Choroid plexus epithelial cell (primary cell): ENCODE data around the gene UGT1A6.

ENCODE experiments used
- DNase-seq: peaks from one replicate; pipeline ENCODE4 v3.0.0-alpha.2; 2010; ENCODE audit warnings: low read depth
- H3K4me3 ChIP-seq: 2 replicates; pipeline ENCODE4 v1.5.1; 2011; ENCODE audit warnings: low read depth, mild to moderate bottlenecking, control low read depth, low read length, moderate library complexity
- TF ChIP-seq, protein P1 (sequence below): conservative IDR thresholded peaks from 2 replicates; pipeline ENCODE4 v1.5.1; 2011; ENCODE audit warnings: low read depth, mild to moderate bottlenecking, control low read depth, inconsistent platforms, low read length, moderate library complexity

Gene UGT1A6

GRCh38 chr2:233816334-233816733 lies 123.6 kb downstream of the UGT1A6 start:
- DNase-seq: no peak
- no peak overlapping the region for H3K4me3 ChIP-seq
- TF ChIP-seq, protein P1, sequence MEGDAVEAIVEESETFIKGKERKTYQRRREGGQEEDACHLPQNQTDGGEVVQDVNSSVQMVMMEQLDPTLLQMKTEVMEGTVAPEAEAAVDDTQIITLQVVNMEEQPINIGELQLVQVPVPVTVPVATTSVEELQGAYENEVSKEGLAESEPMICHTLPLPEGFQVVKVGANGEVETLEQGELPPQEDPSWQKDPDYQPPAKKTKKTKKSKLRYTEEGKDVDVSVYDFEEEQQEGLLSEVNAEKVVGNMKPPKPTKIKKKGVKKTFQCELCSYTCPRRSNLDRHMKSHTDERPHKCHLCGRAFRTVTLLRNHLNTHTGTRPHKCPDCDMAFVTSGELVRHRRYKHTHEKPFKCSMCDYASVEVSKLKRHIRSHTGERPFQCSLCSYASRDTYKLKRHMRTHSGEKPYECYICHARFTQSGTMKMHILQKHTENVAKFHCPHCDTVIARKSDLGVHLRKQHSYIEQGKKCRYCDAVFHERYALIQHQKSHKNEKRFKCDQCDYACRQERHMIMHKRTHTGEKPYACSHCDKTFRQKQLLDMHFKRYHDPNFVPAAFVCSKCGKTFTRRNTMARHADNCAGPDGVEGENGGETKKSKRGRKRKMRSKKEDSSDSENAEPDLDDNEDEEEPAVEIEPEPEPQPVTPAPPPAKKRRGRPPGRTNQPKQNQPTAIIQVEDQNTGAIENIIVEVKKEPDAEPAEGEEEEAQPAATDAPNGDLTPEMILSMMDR: no peak

- H3K4me3 ChIP-seq: no peak overlapping the region
- no peak for DNase-seq
- TF ChIP-seq, protein P1: no peak
These were observed 124.1 kb downstream of the UGT1A6 start for GRCh38 chr2:233816771-233817170.

DNA sequence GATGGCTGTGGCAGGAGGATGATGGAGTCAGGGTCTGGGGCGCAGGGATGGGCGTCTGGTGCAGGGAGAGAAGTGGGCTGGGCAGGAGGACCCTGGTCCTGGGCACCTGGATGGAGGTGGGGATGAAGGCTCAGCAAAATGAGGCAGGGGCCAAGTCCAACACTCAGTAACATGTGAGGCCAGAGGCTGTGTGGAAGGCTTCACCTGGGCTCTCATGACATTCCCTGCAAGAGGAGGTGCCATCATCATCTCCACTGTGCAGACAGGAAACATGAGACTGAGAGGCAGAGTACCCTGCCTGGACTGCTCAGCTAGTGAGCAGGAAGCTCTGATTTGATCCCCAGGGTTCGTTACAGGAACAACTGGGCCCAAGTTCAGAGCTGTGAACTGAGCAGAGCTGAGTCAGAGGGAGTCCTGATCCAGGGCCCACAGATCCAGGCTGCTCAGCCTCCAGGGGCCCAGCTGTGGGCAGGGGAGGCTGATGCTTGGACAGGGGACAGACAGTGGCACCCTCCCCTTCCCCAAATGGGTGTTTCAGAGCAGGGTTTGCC lies 124.7 kb downstream of the UGT1A6 start:
- no peak for DNase-seq
- no peak overlapping the region for H3K4me3 ChIP-seq
- TF ChIP-seq, protein P1: no peak

GRCh38 chr2:233817995-233818638 lies 125.4 kb downstream of the UGT1A6 start:
- TF ChIP-seq, protein P1: no peak
- no peak overlapping the region for H3K4me3 ChIP-seq
- no peak for DNase-seq

GRCh38 chr2:233818639-233819621 lies 126.2 kb downstream of the UGT1A6 start:
- no peak for DNase-seq
- TF ChIP-seq, protein P1: no peak

GRCh38 chr2:233819884-233820773 lies 127.4 kb downstream of the UGT1A6 start:
- TF ChIP-seq, protein P1: no peak
- H3K4me3 ChIP-seq: no peak overlapping the region
- no peak for DNase-seq

More at GRCh38 chr2:233818639-233819621, 126.2 kb downstream of the UGT1A6 start:
- no peak overlapping the region for H3K4me3 ChIP-seq
